ENCODE data around the gene DIO3.

- no peak for TF ChIP-seq FOXM1 (IDR thresholded peaks at IDR 0.05; ENCODE audit: borderline replicate concordance, low read depth)
- TF ChIP-seq TAF1 (IDR thresholded peaks at IDR 0.05; ENCODE audit: low read depth), result no peak
- TF ChIP-seq YY1 (IDR thresholded peaks at IDR 0.05; ENCODE audit: low read depth), result no peak
- no peak for TF ChIP-seq CEBPB (IDR thresholded peaks at IDR 0.05)
- no peak for TF ChIP-seq EGR1 (IDR thresholded peaks at IDR 0.05)
- TF ChIP-seq EP300 (IDR thresholded peaks at IDR 0.05; ENCODE audit: borderline replicate concordance), result no peak
- TF ChIP-seq TCF12 (IDR thresholded peaks at IDR 0.05; ENCODE audit: low read depth), result no peak
- no peak for TF ChIP-seq REST (IDR thresholded peaks at IDR 0.05; ENCODE audit: low read depth)
- no peak for TF ChIP-seq RAD21 (IDR thresholded peaks at IDR 0.05; ENCODE audit: low read depth)
- TF ChIP-seq NFIC (IDR thresholded peaks at IDR 0.05), result no peak
- no peak for TF ChIP-seq TEAD4 (IDR thresholded peaks at IDR 0.05)
- TF ChIP-seq MAX (IDR thresholded peaks at IDR 0.05), result no peak
- no peak for TF ChIP-seq ZBTB7A (IDR thresholded peaks at IDR 0.05; ENCODE audit: low read depth)
Measured at GRCh38 chr14:101563352-101563653, 2.0 kb downstream of the DIO3 start.
